Measurements from ENCODE around the gene KLHL3.

Gene KLHL3

DNA sequence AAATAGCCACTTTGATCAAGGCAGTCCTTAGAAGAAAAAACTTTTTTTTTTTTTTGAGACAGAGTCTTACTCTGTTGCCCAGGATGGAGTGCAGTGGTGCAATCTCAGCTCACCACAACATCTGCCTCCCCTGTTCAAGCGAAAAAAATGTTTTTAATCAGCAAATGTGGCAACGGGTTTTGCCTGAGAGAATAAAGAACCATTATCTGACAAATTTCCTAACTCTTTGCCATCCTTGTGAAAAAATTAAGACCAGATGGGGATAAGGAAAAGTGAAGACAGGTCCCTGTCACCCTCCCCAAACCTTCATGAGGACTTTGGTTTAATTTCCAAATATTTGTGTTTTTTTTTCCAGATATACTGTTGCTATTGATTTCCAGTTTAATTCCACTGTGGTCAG lies 129.5 kb downstream of the KLHL3 start:
- no peak overlapping the region for H3K4me3 ChIP-seq (replicated peaks in 1 of 2; ENCODE audit: low read depth in 2 of 2, low read length in 2 of 2)
- DNase-seq (ENCODE audit: low read depth in 2 of 2): peak in 1 of 2 donors; percentile 38
- TF ChIP-seq, protein P1, sequence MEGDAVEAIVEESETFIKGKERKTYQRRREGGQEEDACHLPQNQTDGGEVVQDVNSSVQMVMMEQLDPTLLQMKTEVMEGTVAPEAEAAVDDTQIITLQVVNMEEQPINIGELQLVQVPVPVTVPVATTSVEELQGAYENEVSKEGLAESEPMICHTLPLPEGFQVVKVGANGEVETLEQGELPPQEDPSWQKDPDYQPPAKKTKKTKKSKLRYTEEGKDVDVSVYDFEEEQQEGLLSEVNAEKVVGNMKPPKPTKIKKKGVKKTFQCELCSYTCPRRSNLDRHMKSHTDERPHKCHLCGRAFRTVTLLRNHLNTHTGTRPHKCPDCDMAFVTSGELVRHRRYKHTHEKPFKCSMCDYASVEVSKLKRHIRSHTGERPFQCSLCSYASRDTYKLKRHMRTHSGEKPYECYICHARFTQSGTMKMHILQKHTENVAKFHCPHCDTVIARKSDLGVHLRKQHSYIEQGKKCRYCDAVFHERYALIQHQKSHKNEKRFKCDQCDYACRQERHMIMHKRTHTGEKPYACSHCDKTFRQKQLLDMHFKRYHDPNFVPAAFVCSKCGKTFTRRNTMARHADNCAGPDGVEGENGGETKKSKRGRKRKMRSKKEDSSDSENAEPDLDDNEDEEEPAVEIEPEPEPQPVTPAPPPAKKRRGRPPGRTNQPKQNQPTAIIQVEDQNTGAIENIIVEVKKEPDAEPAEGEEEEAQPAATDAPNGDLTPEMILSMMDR (IDR thresholded peaks at IDR 0.05; ENCODE audit: low read depth, low read length): no peak

DNA sequence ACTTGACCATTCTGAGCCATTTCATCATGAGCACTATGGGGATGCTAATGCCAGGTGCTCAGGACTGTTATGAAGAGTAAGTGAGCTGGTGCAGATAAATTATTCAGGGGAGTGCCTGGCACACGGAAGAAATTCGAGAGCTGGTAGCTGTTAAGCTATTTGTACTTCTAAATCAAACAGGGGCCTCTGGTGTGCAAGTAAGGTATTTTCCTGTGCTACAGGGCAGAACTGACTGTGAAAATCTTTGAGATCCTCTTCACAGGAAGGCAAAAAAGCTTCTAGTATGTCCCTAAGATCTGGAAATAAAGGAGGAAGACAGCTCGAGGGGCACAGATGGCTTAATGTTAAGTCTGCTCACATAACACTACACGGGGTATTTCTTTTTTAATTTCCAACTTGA lies 130.5 kb downstream of the KLHL3 start:
- peak; percentile 9 to 48 for DNase-seq (ENCODE audit: low read depth in 2 of 2)
- TF ChIP-seq, protein P1 (IDR thresholded peaks at IDR 0.05; ENCODE audit: low read depth, low read length): peak; percentile 25

DNA sequence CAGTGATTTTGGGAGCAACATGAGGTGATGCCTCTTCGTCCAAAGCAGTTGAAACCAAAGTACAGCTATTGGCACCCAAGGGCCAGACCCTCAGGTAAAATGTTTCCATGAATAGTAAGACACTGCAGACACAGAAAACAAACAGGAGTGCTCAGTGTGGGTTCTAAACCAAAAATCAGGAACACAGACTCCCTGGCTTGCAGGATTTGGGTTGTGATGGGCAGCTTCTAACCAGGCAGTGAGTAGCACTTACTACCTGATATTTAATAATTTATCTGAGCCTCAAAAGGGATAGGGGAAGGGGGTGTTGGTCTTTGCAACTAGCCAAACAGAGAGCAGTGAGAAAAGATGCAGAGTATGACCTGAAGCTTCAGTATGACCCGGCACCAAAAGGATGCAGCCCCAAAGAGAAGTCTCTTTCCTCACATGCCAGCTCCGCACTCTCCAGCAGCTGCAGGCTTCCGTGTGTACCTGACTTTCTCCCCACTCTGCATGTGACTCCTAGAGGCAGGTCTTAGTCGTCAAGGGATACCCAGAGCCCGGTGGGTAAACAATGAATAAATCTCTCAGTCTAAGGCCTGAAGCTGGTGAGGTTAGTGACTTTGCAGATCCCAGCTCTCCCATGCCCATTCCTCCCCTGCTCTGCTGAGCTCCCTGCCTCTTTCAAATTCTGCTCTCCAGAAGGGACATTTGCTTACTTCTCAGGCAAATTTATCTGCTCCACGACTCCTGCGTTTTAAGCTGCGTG lies 131.4 kb downstream of the KLHL3 start:
- H3K4me3 ChIP-seq (replicated peaks in 1 of 2; ENCODE audit: low read depth in 2 of 2, low read length in 2 of 2): no peak overlapping the region
- TF ChIP-seq, protein P1 (IDR thresholded peaks at IDR 0.05; ENCODE audit: low read depth, low read length): no peak
- no peak for DNase-seq (ENCODE audit: low read depth in 2 of 2)

More for the DNA sequence above, 130.5 kb downstream of the KLHL3 start:
- no peak overlapping the region for H3K4me3 ChIP-seq (replicated peaks in 1 of 2; ENCODE audit: low read depth in 2 of 2, low read length in 2 of 2)

DNA sequence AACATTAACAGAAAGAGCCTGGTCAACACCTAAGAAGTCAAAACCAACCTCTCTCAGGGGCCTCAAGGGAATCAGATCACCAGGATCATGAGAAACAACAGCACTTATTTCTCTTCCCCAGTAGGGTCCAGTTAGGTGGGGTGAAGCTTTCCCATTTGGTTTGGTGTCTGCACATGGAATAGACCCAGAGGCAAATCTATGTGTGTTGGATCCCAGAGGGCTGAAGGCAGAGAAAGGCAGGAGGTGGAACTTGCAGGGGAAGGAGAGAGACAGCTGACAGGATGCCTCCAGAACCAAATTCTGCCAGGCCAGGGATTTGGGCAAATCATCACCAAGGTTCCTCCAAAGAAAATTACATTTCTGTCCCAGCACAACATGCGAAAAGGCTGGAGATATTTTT lies 132.0 kb downstream of the KLHL3 start:
- no peak overlapping the region for H3K4me3 ChIP-seq (replicated peaks in 1 of 2; ENCODE audit: low read depth in 2 of 2, low read length in 2 of 2)
- no peak for DNase-seq (ENCODE audit: low read depth in 2 of 2)
- TF ChIP-seq, protein P1 (IDR thresholded peaks at IDR 0.05; ENCODE audit: low read depth, low read length): no peak

DNA sequence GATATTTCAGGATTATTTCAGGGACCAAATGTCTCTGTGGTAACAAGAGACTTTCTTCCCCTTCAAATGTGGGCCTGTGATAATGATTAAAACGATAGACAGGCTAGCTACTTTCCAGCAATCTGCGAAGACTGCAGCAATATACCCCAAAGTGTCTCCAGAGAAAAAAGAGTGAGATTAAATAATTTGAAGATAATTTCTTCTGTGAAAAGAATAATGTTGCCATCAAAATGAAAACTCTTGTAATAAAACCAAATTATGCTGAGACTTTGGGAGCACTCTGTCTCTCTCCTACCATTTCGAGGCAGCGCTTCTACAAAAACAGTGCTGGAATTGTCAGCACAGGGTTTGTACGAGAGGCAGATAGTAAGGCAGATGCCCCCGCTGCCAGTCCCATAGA lies 132.5 kb downstream of the KLHL3 start:
- H3K4me3 ChIP-seq (replicated peaks in 1 of 2; ENCODE audit: low read depth in 2 of 2, low read length in 2 of 2): no peak overlapping the region
- TF ChIP-seq, protein P1 (IDR thresholded peaks at IDR 0.05; ENCODE audit: low read depth, low read length): no peak
- no peak for DNase-seq (ENCODE audit: low read depth in 2 of 2)

DNA sequence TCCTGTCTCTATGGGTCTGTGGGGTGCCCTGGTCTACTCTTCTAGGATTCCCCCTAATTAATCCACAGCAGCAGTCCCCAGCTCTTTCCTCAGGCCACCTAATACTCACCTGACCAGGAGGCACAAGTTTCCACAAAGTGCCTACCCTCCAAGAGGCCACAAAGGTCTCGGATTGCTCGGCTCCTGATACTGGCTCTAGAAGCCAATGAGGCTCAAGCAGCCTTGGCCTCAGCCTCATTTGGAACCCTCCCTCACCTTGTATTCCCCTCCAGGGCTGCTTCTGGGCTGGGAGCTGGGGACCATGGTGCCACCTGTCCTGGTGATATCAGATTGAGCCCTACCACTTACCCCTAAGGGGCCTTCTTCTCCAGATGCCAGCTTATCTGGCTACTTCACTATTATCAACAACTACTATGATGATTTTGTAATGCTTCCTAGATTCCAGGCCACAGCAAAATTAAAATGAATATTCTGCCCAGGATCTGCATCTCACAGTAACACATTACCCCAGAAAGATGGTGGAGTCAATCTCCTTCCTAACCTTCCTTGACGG lies 133.1 kb downstream of the KLHL3 start:
- no peak overlapping the region for H3K4me3 ChIP-seq (replicated peaks in 1 of 2; ENCODE audit: low read depth in 2 of 2, low read length in 2 of 2)
- DNase-seq (ENCODE audit: low read depth in 2 of 2): no peak
- TF ChIP-seq, protein P1 (IDR thresholded peaks at IDR 0.05; ENCODE audit: low read depth, low read length): no peak

Measured in cardiac fibroblast (primary cell).